Measurements from ENCODE around the gene FHIT. TPM values are rescaled to one million over a fixed set of nuclear protein-coding genes. Genes with fewer than 3 reads are reported as not detected.

Gene FHIT
- total RNA-seq, 1 experiment from 2014 or later, result 9.8 TPM

DNA sequence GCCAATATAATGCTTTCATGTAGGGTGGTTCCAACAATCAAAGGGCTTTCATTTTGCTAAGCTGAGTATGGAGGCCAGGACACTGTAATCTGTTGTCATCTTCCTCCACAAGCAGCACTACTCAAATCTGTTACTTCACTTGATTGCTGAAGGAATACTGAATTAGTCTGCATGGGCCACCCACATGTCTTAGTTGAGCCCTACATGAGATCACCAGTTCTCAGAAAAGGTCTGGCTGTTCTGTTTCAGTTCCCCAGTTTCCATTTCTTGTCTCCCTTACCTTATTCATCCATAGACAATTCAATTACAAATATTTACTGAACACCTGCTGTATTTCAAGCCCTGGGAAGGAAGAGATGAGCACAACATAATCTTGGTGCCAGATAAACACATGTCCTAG lies 119.2 kb downstream of the FHIT start:
- no peak overlapping the region for H3K4me2 ChIP-seq
- H3K27me3 ChIP-seq (ENCODE audit: insufficient read depth, low read depth), result no peaks in the 10 kb centered on the region
- H3K4me1 ChIP-seq (replicated peaks; ENCODE audit: insufficient read depth), result no peaks in the 10 kb centered on the region
- no peak overlapping the region for H3K4me3 ChIP-seq
- no peaks in the 10 kb centered on the region for H4K20me1 ChIP-seq (ENCODE audit: insufficient read depth)
- ChIA-PET CTCF (no interaction called here), POLR2A (ENCODE audit: unreplicated experiment) (no interaction called here)
- H3F3A ChIP-seq (ENCODE audit: insufficient read depth, low read depth), result no peaks in the 10 kb centered on the region
- H3K36me3 ChIP-seq (ENCODE audit: low read depth), result no peaks in the 10 kb centered on the region
- no peak for DNase-seq
- no peaks in the 10 kb centered on the region for H3K79me2 ChIP-seq (ENCODE audit: low read depth)
- no TSS peak for BruUV-seq (replicated peaks)
- no peaks in the 10 kb centered on the region for H3K9me2 ChIP-seq (ENCODE audit: insufficient read depth)
- H3K27ac ChIP-seq, result no peak overlapping the region
- no peaks in the 10 kb centered on the region for H3K9me3 ChIP-seq (ENCODE audit: insufficient read depth, low read depth)
- intact Hi-C loops (cut with micrococcal nuclease; ENCODE audit: unreplicated experiment), result no loop called here
- no peak overlapping the region for H2AFZ ChIP-seq
- TF ChIP-seq, protein P1, sequence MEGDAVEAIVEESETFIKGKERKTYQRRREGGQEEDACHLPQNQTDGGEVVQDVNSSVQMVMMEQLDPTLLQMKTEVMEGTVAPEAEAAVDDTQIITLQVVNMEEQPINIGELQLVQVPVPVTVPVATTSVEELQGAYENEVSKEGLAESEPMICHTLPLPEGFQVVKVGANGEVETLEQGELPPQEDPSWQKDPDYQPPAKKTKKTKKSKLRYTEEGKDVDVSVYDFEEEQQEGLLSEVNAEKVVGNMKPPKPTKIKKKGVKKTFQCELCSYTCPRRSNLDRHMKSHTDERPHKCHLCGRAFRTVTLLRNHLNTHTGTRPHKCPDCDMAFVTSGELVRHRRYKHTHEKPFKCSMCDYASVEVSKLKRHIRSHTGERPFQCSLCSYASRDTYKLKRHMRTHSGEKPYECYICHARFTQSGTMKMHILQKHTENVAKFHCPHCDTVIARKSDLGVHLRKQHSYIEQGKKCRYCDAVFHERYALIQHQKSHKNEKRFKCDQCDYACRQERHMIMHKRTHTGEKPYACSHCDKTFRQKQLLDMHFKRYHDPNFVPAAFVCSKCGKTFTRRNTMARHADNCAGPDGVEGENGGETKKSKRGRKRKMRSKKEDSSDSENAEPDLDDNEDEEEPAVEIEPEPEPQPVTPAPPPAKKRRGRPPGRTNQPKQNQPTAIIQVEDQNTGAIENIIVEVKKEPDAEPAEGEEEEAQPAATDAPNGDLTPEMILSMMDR (conservative IDR thresholded peaks at IDR 0.05), result no peak
- no peak for TF ChIP-seq EZH2 (IDR thresholded peaks at IDR 0.05; ENCODE audit: low read depth)

DNA sequence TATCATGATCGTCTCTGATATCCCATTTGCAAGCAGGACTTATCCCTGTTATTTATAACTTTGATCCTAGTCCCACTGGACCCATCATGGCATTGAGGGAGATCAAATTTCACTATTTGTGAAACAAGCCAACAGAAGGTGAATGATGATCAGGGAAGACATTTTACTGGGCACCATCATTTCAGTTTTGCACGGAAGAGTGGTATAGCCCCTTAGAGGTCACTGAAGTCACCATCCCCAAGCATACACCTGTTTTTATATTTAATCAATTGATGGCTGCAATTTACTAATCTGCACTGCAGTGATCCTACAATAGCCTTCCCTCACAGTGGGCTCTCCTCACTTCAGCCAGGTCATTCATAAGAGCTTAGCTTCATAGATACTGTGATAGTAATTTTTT lies 132.4 kb downstream of the FHIT start:
- H3F3A ChIP-seq (ENCODE audit: insufficient read depth, low read depth), result no peaks in the 10 kb centered on the region
- no peaks in the 10 kb centered on the region for H3K9me3 ChIP-seq (ENCODE audit: insufficient read depth, low read depth)
- H3K4me3 ChIP-seq, result no peak overlapping the region
- no peaks in the 10 kb centered on the region for H3K36me3 ChIP-seq (ENCODE audit: low read depth)
- H2AFZ ChIP-seq, result no peak overlapping the region
- ChIA-PET CTCF (no interaction called here), POLR2A (ENCODE audit: unreplicated experiment) (no interaction called here)
- no peak overlapping the region for H3K4me2 ChIP-seq
- H4K20me1 ChIP-seq (ENCODE audit: insufficient read depth), result no peaks in the 10 kb centered on the region
- H3K79me2 ChIP-seq (ENCODE audit: low read depth), result no peaks in the 10 kb centered on the region
- intact Hi-C loops (cut with micrococcal nuclease; ENCODE audit: unreplicated experiment), result no loop called here
- H3K27ac ChIP-seq, result no peak overlapping the region
- DNase-seq, result no peak
- H3K9me2 ChIP-seq (ENCODE audit: insufficient read depth), result no peaks in the 10 kb centered on the region
- H3K27me3 ChIP-seq (ENCODE audit: insufficient read depth, low read depth), result no peaks in the 10 kb centered on the region
- H3K4me1 ChIP-seq (replicated peaks; ENCODE audit: insufficient read depth), result no peaks in the 10 kb centered on the region
- no peak for TF ChIP-seq EZH2 (IDR thresholded peaks at IDR 0.05; ENCODE audit: low read depth)
- TF ChIP-seq, protein P1 (conservative IDR thresholded peaks at IDR 0.05), result no peak
- no TSS peak for BruUV-seq (replicated peaks)

DNA sequence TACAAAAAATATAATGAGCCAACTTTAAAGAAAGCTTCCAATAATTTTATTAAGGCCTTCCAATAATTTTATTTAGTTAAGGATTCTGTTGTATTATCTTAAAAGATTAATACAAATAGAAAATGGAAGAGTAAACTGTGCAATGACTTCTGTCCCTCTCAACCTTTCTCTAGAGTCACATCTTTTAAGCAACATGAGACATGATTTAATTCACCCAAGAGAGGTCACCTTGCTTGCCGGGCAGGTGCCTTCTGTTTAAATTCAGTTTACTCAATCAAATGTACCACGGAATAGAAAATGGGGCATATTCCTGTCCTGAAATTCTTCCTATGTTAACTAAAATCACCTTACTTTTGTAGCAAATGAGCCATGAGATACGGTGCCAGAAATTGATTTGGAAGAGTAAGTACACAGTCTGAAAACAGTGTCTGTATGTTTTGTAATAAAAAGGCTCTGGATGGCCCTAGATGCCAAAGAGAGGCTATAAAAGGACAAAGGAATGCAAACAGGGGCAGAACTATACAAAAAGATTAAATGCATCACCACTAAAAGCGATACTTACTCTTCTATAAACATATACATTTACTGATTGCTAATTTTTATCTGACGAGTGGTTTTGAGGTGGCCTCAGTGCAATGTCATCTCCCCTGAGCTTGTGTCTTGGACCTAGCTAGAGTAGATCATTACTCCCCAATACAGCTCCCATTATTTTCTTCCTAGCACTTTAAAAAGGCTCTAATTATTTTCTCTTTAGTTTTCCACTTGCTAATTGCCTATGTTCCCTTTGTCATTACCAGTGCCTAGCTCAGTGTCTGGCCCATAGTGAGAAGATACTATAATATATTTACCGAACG lies 134.0 kb downstream of the FHIT start:
- no peak overlapping the region for H3K4me3 ChIP-seq
- H3K27me3 ChIP-seq (ENCODE audit: insufficient read depth, low read depth), result no peaks in the 10 kb centered on the region
- no peaks in the 10 kb centered on the region for H4K20me1 ChIP-seq (ENCODE audit: insufficient read depth)
- no peaks in the 10 kb centered on the region for H3F3A ChIP-seq (ENCODE audit: insufficient read depth, low read depth)
- no peak overlapping the region for H3K4me2 ChIP-seq
- no peak overlapping the region for H2AFZ ChIP-seq
- ChIA-PET CTCF (no interaction called here), POLR2A (ENCODE audit: unreplicated experiment) (no interaction called here)
- TF ChIP-seq, protein P1 (conservative IDR thresholded peaks at IDR 0.05), result no peak
- TF ChIP-seq EZH2 (IDR thresholded peaks at IDR 0.05; ENCODE audit: low read depth), result no peak
- no peaks in the 10 kb centered on the region for H3K4me1 ChIP-seq (replicated peaks; ENCODE audit: insufficient read depth)
- H3K36me3 ChIP-seq (ENCODE audit: low read depth), result no peaks in the 10 kb centered on the region
- DNase-seq, result no peak
- H3K79me2 ChIP-seq (ENCODE audit: low read depth), result no peaks in the 10 kb centered on the region
- H3K27ac ChIP-seq, result no peak overlapping the region
- H3K9me2 ChIP-seq (ENCODE audit: insufficient read depth), result no peaks in the 10 kb centered on the region
- no peaks in the 10 kb centered on the region for H3K9me3 ChIP-seq (ENCODE audit: insufficient read depth, low read depth)
- intact Hi-C loops (cut with micrococcal nuclease; ENCODE audit: unreplicated experiment), result no loop called here
- BruUV-seq (replicated peaks), result no TSS peak

All from PC-9 (cell line).